GM10266 (cell line): ENCODE data around the gene ZDHHC8.

Experiments used
- DNase-seq: peaks from one replicate; pipeline ENCODE4 v3.0.0; 2012; ENCODE audit errors: extremely low spot score
- TF ChIP-seq, protein P1 (sequence below): IDR thresholded peaks from 2 replicates; pipeline ENCODE4 v1.5.1; 2012; ENCODE audit warnings: mild to moderate bottlenecking, low read depth; ENCODE audit not compliant: control insufficient read depth, insufficient read depth; ENCODE audit errors: missing control alignments

Gene ZDHHC8

GRCh38 chr22:20192293-20192971, 60.8 kb downstream of the ZDHHC8 start:
- DNase-seq: no peak
- TF ChIP-seq, protein P1, sequence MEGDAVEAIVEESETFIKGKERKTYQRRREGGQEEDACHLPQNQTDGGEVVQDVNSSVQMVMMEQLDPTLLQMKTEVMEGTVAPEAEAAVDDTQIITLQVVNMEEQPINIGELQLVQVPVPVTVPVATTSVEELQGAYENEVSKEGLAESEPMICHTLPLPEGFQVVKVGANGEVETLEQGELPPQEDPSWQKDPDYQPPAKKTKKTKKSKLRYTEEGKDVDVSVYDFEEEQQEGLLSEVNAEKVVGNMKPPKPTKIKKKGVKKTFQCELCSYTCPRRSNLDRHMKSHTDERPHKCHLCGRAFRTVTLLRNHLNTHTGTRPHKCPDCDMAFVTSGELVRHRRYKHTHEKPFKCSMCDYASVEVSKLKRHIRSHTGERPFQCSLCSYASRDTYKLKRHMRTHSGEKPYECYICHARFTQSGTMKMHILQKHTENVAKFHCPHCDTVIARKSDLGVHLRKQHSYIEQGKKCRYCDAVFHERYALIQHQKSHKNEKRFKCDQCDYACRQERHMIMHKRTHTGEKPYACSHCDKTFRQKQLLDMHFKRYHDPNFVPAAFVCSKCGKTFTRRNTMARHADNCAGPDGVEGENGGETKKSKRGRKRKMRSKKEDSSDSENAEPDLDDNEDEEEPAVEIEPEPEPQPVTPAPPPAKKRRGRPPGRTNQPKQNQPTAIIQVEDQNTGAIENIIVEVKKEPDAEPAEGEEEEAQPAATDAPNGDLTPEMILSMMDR: no peak

- TF ChIP-seq, protein P1: no peak
- no peak for DNase-seq
Observed at GRCh38 chr22:20192972-20193760, 61.6 kb downstream of the ZDHHC8 start.

GRCh38 chr22:20193761-20194494, 62.3 kb downstream of the ZDHHC8 start:
- TF ChIP-seq, protein P1: no peak
- DNase-seq: no peak

DNA sequence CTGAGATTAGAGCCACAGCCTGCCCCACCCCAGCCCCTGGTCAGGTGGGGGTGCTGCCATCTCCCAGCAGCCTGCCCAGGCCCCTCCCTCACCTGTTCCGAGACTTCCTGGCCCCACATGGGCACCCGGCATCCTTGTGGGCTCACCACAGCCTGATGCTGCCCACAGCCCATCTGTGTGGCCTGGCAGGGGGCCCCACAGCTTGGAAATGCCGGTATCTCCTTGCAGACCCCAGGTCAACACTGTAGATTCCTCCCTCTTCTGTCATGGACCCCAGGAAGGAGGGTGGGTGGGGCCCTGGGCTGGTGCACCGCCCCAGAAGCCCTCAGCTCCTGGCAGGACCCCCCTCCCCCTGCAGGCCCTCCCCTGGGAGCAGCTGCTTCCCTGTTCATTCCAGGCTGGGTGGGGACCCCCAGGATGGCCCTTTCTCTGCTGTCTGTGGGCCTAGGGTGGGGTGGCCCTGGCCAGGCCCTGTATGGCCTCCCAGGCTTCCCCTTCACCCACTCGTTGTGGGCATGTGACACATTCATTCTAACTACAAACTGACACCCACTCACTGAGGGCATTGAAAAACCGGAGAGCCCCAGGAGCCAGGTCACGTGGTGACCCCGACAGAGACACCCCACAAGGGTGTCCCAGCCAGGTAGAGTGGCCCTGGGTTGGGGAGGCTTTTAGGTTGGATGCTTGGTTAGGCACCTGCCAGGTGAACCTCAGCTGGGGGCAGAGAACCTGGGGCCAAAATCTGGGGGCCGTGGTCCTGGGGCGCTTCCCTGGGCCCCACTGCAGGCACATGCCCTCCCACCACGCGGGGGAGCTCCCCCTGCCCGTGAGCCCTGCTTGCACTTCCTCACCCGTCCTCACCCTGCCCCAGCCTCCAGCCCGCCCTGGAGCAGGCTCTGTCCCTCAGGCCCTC, 63.3 kb downstream of the ZDHHC8 start:
- no peak for DNase-seq
- TF ChIP-seq, protein P1: peak; percentile 19

DNA sequence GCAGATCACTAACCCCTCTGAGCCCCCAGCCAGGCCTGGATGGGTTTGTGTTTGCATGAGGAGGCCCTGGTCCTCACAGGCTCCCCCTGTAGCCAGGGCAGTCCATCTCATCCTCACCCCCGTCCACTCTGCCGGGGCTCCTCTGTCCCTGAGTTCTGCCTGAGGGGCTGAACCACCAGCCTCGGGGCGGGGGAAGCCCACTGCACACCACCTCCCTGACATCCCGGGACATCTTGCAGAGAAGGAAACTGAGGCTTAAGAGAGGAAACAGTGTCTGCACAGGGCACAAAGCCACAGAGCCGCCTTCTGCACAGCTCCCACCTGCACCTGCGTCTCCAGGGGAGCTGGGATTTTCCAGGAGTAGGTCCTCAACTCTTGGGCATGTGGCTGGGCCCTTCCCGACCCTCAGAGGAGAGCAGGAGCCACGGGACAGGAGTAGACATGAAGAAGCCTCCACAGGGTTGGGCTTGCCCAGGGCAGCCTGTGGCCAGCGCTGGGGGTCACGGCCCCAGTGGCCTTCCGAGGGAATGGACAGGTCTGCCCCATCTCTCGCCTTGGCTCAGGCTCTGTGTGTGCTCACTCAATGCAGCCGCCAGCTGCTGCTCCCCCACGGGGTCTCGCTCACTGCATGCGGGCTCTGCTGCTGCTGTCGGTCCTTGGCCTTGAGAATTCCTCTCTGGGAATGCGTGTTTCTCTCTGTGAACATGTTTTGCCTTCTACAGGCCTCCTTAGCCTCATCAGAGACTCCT, 64.7 kb downstream of the ZDHHC8 start:
- no peak for DNase-seq
- TF ChIP-seq, protein P1: no peak
